Left lung (tissue), 10 donors: ENCODE results near the gene HAUS7. TPM values are rescaled to one million over a fixed set of nuclear protein-coding genes. Genes with fewer than 3 reads are reported as not detected.
"Not testable (repeated sequence)": the region's sequence is repeated elsewhere in the genome, so short reads cannot be mapped to it uniquely, and the experiment has no call there.

Experiments used
- ATAC-seq: fragments of 200-7000 bp; cut with Tn5 transposase; one replicate; pipeline ENCODE4 v1.9.1; 2020; ENCODE audit warnings: moderate library complexity
- DNase-seq, 4 donors: peaks; one replicate each; pipeline ENCODE4 v3.0.0-alpha.2; 2013 to 2020
- H3K27ac ChIP-seq, 2 donors: fragments of 200-600 bp; sonication (generic) in 1 of 2; one replicate each; pipeline versions ENCODE4 v1.5.0 to v1.8.0; 2020 to 2021
- H3K27me3 ChIP-seq, 2 donors: fragments of 200-600 bp; sonication (generic) in 1 of 2; one replicate each; pipeline versions ENCODE4 v1.5.0 to v1.8.0; 2020 to 2021
- H3K36me3 ChIP-seq, 2 donors: fragments of 200-600 bp; sonication (generic) in 1 of 2; one replicate each; pipeline versions ENCODE4 v1.5.0 to v1.8.0; 2020 to 2021
- H3K4me1 ChIP-seq, 2 donors: fragments of 200-600 bp; one replicate each; pipeline ENCODE4 v1.8.0; 2021
- H3K4me3 ChIP-seq, 2 donors: fragments of 200-600 bp; sonication (generic) in 1 of 2; one replicate each; pipeline versions ENCODE4 v1.5.0 to v1.8.0; 2020 to 2021; ENCODE audit warnings: mild to moderate bottlenecking in 1 of 2
- H3K9me3 ChIP-seq, 2 donors: fragments of 200-600 bp; sonication (generic) in 1 of 2; one replicate each; pipeline versions ENCODE4 v1.5.0 to v1.8.0; 2020 to 2021
- intact Hi-C, 2 donors: fragments of 100-400 bp; cut with DNase I; formaldehyde crosslinking; loops; one replicate each; pipeline versions ENCODE4 v1.11.2 to v1.14.2; 2022
- polyA plus RNA-seq, 6 donors: library from polyadenylated mRNA; unstranded; fragments of 120-200 nt; gene quantifications; one replicate each; pipeline ENCODE4 v1.2.1, GENCODE V29; 2013; ENCODE audit not compliant: insufficient read length in 6 of 6
- total RNA-seq, 2 donors: library from RNA; stranded (reverse); fragmentation: NEBNext Ultra II Directional; extraction: Animal tissue kit (Norgen Biotek cat#: 25700); gene quantifications; one replicate each; pipeline ENCODE4 v1.2.1, GENCODE V29; 2021
- TF ChIP-seq, protein P1 (sequence below), 2 donors: fragments of 200-600 bp; sonication (generic) in 1 of 2; IDR thresholded peaks; one replicate each; pipeline versions ENCODE4 v1.5.0 to v1.8.0; 2021; ENCODE audit warnings: antibody characterized with exemption in 2 of 2
- donor health status: DM: no; HTN: yes; CAD: no.
- donor health status: DM: no; HTN: no; CAD: no.

HAUS7 gene
- total and polyA plus RNA-seq, 8 donors: 20.1 to 42.4 (median 33.7) TPM

- ATAC-seq: no peak
- H3K27me3 ChIP-seq: no peaks in the 10 kb centered on the region
Measured at GRCh38 chrX:153405426-153405825, 65.0 kb downstream of the HAUS7 start.

GRCh38 chrX:153404333-153404732 lies 66.0 kb downstream of the HAUS7 start:
- H3K27me3 ChIP-seq, H3K4me3 ChIP-seq, H3K36me3 ChIP-seq, DNase-seq, ATAC-seq, H3K4me1 ChIP-seq, H3K27ac ChIP-seq, H3K9me3 ChIP-seq, intact Hi-C loops: not testable (repeated sequence)

More at GRCh38 chrX:153405426-153405825, 65.0 kb downstream of the HAUS7 start:
- TF ChIP-seq, protein P1, sequence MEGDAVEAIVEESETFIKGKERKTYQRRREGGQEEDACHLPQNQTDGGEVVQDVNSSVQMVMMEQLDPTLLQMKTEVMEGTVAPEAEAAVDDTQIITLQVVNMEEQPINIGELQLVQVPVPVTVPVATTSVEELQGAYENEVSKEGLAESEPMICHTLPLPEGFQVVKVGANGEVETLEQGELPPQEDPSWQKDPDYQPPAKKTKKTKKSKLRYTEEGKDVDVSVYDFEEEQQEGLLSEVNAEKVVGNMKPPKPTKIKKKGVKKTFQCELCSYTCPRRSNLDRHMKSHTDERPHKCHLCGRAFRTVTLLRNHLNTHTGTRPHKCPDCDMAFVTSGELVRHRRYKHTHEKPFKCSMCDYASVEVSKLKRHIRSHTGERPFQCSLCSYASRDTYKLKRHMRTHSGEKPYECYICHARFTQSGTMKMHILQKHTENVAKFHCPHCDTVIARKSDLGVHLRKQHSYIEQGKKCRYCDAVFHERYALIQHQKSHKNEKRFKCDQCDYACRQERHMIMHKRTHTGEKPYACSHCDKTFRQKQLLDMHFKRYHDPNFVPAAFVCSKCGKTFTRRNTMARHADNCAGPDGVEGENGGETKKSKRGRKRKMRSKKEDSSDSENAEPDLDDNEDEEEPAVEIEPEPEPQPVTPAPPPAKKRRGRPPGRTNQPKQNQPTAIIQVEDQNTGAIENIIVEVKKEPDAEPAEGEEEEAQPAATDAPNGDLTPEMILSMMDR (IDR thresholded peaks at IDR 0.05): no peak
- Histone ChIP-seq H3K27ac (no peak overlapping the region), H3K9me3 (no peaks in the 10 kb centered on the region), H3K4me3 (no peak overlapping the region), H3K36me3 (no peaks in the 10 kb centered on the region), H3K4me1 (no peaks in the 10 kb centered on the region)
- intact Hi-C loops: no loop called here
- no peak for DNase-seq

- no peak for DNase-seq
Measured at GRCh38 chrX:153401133-153401764, 69.1 kb downstream of the HAUS7 start, which contains the start of gene PNMA6E. PNMA6E (minus strand) TSS chrX:153401350; CDS start chrX:153398849, 2,501 bp downstream.

DNA sequence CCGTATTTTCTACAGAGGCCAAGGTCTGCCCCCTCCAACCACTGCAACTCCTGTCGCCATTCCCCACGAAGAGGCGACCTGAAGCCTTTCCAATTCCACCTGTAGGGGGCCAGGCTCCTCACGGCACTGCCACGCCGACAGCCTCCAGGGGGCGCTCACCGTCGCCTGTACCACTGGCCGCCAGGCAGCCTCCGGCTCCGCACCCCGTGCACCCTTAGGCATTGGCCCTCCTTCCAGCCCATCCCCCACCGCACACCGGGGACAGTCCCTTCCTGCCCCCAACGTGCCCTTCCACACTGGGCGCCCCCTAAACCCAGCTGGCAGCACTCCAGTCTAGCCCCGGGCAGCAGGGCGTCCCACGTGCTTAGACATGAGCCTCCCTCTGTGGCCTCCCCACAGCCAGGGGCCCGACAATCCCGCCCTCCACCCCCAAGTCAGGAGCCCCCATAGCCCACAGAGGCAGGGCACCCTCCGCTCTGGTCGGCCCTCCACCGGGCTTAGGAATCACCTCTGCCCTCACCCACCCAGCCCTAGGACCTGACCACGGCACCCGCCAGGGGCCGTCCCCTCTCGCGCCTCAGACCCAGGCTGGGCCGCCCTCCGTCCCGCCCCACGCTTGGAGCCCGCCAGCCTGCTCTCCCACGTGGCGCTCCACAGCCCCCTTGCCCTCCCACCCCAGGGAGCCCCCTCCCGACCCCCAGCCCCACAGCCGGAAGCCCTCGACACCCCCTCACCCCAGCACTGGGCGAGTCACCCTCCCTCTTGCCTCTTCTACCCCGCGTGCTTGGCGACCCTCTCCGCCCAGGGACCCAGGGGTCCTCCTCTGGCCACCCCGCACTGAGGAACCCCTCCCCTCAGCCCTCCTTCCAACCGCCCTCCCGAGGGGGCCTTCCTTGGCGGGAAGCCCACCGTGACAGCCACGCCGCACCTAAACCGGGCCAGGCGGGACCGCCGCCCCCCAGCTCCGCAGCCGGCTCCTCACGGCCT lies 69.9 kb downstream of the HAUS7 start:
- H3K9me3 ChIP-seq: no peaks in the 10 kb centered on the region
- no peaks in the 10 kb centered on the region for H3K36me3 ChIP-seq
- H3K27me3 ChIP-seq: peaks cover 0 to 6% of the 10 kb centered on the region in 2 donors
- TF ChIP-seq, protein P1 (IDR thresholded peaks at IDR 0.05): peak; percentile 2 to 56
- ATAC-seq: peak; percentile 69
- no peak overlapping the region for H3K27ac ChIP-seq
- DNase-seq: peak in 1 of 4 donors; percentile 84
- intact Hi-C loops: no loop called here
- no peak overlapping the region for H3K4me3 ChIP-seq
- H3K4me1 ChIP-seq: no peaks in the 10 kb centered on the region

More at GRCh38 chrX:153401133-153401764, 69.1 kb downstream of the HAUS7 start, which contains the start of gene PNMA6E:
- Histone ChIP-seq H3K27me3 (peaks cover 0 to 6% of the 10 kb centered on the region in 2 donors), H3K9me3 (no peaks in the 10 kb centered on the region), H3K4me1 (no peaks in the 10 kb centered on the region), H3K4me3 (no peak within 1 kb of the TSS), H3K27ac (no peak within 1 kb of the TSS), H3K36me3 (no peaks in the 10 kb centered on the region)
- intact Hi-C loops: no loop called here
- TF ChIP-seq, protein P1 (IDR thresholded peaks at IDR 0.05): no peak
- ATAC-seq: no peak

DNA sequence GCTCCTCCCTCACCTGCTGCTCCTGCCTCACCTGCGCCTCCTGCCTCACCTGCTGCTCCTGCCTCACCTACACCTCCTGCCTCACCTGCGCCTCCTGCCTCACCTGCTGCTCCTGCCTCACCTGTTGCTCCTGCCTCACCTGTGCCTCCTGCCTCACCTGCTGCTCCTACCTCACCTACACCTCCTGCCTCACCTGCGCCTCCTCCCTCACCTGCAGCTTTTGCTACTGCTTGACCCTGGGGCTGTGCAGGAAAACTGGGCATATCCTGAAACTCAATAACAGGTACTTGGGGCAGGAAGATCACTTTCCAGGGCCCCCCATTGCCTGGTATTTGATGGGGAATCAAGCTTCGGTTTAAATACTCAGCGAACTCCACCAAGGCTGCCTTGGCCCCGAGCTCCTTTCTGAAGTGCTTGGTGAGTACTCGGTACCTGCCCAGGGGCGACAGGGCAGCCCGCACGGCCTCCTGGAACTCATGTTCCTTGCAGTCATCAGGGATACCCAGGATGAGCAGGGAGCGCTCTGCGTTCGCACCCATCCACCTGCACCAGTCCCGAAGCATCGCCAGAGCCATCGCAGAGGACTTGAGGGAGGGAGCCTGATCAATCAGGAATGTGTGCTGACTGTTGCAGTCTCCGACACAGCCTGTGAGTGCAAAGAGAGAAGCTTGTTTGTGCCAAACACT lies 72.0 kb downstream of the HAUS7 start:
- H3K27me3 ChIP-seq: peaks cover 0 to 6% of the 10 kb centered on the region in 2 donors
- intact Hi-C loops: no loop called here
- no peaks in the 10 kb centered on the region for H3K9me3 ChIP-seq
- H3K4me3 ChIP-seq: no peak overlapping the region
- H3K4me1 ChIP-seq: no peaks in the 10 kb centered on the region
- no peaks in the 10 kb centered on the region for H3K36me3 ChIP-seq
- no peak for ATAC-seq
- no peak for DNase-seq
- H3K27ac ChIP-seq: no peak overlapping the region
- TF ChIP-seq, protein P1 (IDR thresholded peaks at IDR 0.05): no peak

Other genes with a start within 250 kb of the HAUS7 start
- gene PNMA6F, start 148.8 kb downstream of the HAUS7 start, total RNA-seq: not detected
- not detected for gene PNMA6F, start 148.8 kb downstream of the HAUS7 start, polyA plus RNA-seq
- gene ZNF275, start 136.4 kb downstream of the HAUS7 start, total RNA-seq: 10 to 100 TPM in 1 of 2 donors, 1 to 10 TPM in 1; 7.6 to 11.0 TPM
- 10 to 100 TPM; 14.6 to 18.6 (median 16.1) TPM for gene ZNF275, start 136.4 kb downstream of the HAUS7 start, polyA plus RNA-seq
- not detected for gene PNMA6E, start 69.2 kb downstream of the HAUS7 start, total RNA-seq
- not detected for gene PNMA6E, start 69.2 kb downstream of the HAUS7 start, polyA plus RNA-seq
- 1 to 10 TPM; 2.8 to 2.9 TPM for gene ZFP92, start 59.1 kb downstream of the HAUS7 start, total RNA-seq
- gene ZFP92, start 59.1 kb downstream of the HAUS7 start, polyA plus RNA-seq: 1 to 10 TPM in 5 of 6 donors, under 1 TPM in 1; 0.98 to 1.3 (median 1.2) TPM
- gene TREX2, start 24.5 kb downstream of the HAUS7 start, total RNA-seq: 1 to 10 TPM in 1 of 2 donors, under 1 TPM in 1; 0.55 to 1.1 TPM
- gene TREX2, start 24.5 kb downstream of the HAUS7 start, polyA plus RNA-seq: 1 to 10 TPM in 2 of 6 donors, under 1 TPM in 4; 0.67 to 1.4 (median 0.92) TPM
- 100 to 1,000 TPM; 200 to 492 TPM for gene BGN, start 24.4 kb upstream of the HAUS7 start, total RNA-seq
- gene BGN, start 24.4 kb upstream of the HAUS7 start, polyA plus RNA-seq: 100 to 1,000 TPM; 175 to 233 (median 201) TPM
- gene ATP2B3, start 47.1 kb upstream of the HAUS7 start, total RNA-seq: not detected
- gene ATP2B3, start 47.1 kb upstream of the HAUS7 start, polyA plus RNA-seq: under 1 TPM; 0.10 to 0.33 (median 0.19) TPM
- gene CCNQ, start 128.6 kb upstream of the HAUS7 start, total RNA-seq: 10 to 100 TPM; 17.1 to 18.7 TPM
- 10 to 100 TPM; 10.8 to 15.5 (median 12.5) TPM for gene CCNQ, start 128.6 kb upstream of the HAUS7 start, polyA plus RNA-seq
- gene DUSP9, start 176.6 kb upstream of the HAUS7 start, total RNA-seq: under 1 TPM in 1 of 2 donors, not detected in 1; 0.16 TPM
- gene DUSP9, start 176.6 kb upstream of the HAUS7 start, polyA plus RNA-seq: under 1 TPM; 0.10 to 0.56 (median 0.30) TPM
- gene PNCK, start 203.2 kb upstream of the HAUS7 start, total RNA-seq: 1 to 10 TPM in 1 of 2 donors, not detected in 1; 1.1 TPM
- 1 to 10 TPM in 1 of 6 donors, under 1 TPM in 5; 0.34 to 1.4 (median 0.56) TPM for gene PNCK, start 203.2 kb upstream of the HAUS7 start, polyA plus RNA-seq
- 10 to 100 TPM; 10.5 to 11.2 TPM for gene SLC6A8, start 217.3 kb upstream of the HAUS7 start, total RNA-seq
- 10 to 100 TPM in 2 of 6 donors, 1 to 10 TPM in 4; 6.8 to 12.1 (median 9.5) TPM for gene SLC6A8, start 217.3 kb upstream of the HAUS7 start, polyA plus RNA-seq